SKM-1 treated with dmso at 0.1 percent for 144 hours (cell line): ENCODE data around the gene GH2.
A peak's percentile ranks its signal among the peaks of the same experiment; 100 is the strongest.
"Not testable (repeated sequence)": the region's sequence is repeated elsewhere in the genome, so short reads cannot be mapped to it uniquely, and the experiment has no call there.

Experiments used
- DNase-seq: peaks from one replicate; lab custom pipeline; 2025; ENCODE audit not compliant: unreplicated experiment; lab: John Stamatoyannopoulos, UW

GH2 gene

GRCh38 chr17:63881935-63882601 is at the start of gene GH2:
Gene GH2, minus strand, starts transcription at chr17:63881944. Its CDS starts 143 bp downstream, at chr17:63881801.
- peak; percentile 32 for DNase-seq

DNA sequence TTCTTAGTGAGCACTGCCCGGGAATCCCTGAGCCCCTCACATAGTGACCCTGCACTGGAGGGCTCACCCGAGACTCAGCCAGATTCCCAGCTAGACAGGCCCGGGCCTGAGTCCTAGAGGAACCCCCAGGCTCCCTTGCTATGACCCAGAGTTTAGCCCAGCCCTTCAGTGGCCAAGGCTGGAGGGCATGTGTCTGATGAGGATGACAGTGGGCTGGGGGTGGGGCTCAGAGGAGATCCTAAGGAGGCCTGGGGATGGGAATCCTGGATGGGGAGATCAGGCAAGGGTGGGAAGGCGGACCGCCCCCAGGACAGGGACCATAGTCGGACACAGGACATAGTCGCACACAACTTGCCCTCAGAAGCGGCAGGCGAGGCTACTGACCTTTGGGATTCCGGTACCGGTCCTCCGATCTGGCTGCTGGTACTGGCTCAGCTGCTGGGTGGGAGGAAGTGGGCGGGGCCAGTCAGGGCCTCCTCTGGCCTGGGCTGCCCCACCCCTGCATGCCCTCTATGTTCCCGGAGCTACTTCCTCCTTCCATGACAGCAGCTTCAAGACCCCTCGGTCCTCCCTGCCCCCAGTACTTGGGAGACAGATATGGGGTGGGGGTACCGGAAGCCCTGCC is 49.3 kb upstream of the GH2 start:
- peak; percentile 21 for DNase-seq

GRCh38 chr17:63929860-63930766 is 48.4 kb upstream of the GH2 start:
- no peak for DNase-seq

GRCh38 chr17:63928966-63929695 is 47.4 kb upstream of the GH2 start:
- DNase-seq, result no peak

DNA sequence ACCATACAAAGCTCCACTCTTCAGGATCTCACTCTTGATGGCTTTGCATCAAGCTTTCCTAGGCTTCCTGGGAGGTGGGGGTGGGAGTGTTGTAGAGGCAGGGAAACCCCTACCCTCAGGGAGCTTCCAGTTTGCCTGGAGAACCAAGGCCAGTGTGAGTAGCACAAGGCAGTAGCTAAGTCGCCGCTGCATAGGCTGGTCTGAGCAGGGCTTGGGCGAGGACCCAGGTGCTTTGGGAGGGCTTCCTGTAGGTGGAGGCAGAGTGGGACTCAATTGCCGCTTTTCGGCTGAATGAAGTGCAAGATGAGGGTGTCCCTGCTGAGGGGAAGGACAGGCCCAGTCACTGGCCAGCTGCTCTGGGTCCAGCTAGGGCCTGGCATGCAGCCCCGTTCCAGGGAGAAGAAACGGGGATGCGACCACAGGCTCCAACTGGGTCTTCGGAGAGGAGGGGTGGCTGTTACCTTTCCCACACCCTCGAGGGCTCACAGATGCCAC is 46.5 kb upstream of the GH2 start:
- DNase-seq, result no peak

DNA sequence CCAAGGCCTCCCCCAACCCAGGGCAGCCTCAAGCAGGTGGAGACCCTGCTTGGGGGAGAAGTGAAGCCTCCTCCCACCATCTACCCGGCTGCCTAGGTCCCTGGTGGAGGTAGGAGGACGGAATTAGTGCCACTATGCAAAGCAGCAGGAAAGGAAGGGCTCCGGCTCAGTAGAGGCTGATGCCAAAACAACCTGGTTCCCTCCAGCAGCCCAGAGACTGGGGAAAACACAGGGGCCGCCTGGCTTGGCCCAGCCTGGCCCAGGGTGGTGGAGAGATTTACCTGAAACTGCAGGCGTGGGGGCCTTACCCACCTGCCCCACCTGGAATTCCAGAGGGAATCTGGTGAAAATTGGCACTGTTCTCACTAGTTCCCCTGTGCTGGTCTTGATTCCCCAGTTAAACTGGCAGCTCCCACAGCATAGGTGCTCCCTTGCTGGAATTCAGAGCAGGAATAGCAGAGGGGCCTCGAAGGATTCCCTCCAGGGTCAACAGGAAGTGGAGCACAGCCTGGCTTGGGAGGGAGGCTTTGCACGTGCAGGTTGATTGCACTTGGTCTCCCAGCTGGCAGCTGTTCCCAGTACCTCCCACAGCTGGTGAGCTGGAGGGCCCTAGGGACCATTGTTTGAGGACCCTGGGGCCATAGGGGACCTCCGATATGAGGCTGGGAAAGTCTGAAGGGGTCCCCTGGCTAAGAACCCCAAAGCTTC is 45.9 kb upstream of the GH2 start:
- no peak for DNase-seq

DNA sequence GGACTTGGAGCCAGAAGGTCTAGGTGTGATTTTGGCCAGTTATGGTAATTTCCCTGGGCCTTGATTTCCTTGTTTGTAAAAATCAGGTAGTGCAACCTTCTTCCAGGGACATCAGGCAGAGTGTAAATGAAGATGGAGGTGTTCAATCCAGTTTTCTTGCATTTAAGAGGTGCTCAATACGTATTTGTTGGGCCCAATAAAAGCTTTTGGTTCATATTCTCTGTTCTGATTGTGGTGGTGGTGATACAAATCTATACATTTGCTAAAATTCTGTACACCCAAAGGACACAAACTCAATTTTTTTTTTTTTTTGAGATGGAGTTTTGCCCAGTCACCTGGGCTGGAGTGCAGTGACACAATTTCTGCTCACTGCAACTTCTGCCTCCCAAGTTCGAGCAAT is 44.4 kb upstream of the GH2 start:
- no peak for DNase-seq

GRCh38 chr17:63925615-63926014 is 43.9 kb upstream of the GH2 start:
- DNase-seq, result no peak

GRCh38 chr17:63922402-63922801 is 40.7 kb upstream of the GH2 start:
- not testable (repeated sequence) for DNase-seq

DNA sequence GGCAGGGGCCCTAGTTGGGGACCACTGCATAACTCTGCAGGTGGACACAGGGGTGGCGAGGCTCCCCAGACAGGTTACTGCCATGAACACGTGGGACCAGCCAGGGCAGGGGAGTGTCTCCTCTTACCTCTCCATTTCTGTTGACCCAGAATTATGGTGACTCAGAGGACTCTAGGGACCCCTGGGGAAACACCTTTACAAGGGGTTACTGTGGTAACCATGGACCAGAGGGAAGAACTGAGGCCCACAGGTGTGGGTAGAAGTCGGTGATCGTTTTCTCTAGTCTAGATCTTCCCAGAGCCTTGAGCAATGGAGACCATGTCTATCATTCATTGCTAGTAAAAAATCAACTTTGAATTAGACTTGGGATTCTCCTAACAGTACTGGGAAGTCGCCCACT is 39.0 kb upstream of the GH2 start:
- not testable (repeated sequence) for DNase-seq

DNA sequence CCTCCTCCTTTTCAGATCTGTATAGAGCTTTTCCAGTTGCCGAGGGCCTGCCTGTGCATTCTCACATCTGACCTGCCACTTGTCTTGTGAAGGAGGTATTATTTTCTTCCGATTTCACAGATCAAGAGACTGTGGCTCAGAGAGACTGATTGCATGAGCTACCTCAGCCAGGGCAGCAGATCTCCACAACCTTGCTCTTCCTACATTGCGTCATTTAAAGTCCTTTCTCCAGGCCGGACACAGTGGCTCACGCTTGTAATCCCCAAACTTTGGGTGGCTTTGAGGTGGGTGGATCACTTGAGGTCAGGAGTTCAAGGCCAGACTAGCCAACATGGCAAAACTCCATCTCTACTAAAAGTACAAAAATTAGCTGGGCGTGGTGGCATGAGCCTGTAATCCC is 38.3 kb upstream of the GH2 start:
- not testable (repeated sequence) for DNase-seq

- peak; percentile 61 for DNase-seq
Observed at GRCh38 chr17:63919311-63919723, 37.6 kb upstream of the GH2 start.

GRCh38 chr17:63918789-63919305 is 37.1 kb upstream of the GH2 start, which contains the start of gene GH1:
Gene GH1, minus strand, starts transcription at chr17:63918839. Its CDS starts 63 bp downstream, at chr17:63918776.
- not testable (repeated sequence) for DNase-seq

DNA sequence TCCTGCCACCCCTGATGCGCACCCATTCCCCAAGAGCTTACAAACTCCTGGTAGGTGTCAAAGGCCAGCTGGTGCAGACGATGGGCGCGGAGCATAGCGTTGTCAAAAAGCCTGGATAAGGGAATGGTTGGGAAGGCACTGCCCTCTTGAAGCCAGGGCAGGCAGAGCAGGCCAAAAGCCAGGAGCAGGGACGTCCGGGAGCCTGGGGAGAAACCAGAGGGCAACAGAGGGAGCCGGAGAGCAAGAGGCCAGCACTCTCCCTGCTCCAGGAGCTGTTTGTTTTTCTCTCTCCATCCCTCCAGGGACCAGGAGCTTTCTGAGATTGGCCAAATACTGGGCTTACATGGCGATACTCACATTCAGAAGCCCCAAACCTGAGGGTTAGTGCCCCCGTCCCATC is 36.6 kb upstream of the GH2 start:
- no peak for DNase-seq

DNA sequence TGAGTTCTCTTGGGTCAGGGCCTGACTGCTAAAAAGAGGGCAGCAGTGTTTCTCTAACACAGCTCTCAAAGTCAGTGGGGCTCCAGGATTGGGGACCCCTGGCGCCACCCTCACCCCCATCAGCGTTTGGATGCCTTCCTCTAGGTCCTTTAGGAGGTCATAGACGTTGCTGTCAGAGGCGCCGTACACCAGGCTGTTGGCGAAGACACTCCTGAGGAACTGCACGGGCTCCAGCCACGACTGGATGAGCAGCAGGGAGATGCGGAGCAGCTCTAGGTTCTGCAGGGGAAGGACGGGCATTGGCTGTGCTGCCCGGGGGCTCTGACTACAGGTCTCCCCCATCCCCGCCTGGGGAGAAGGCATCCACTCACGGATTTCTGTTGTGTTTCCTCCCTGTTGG is 35.9 kb upstream of the GH2 start:
- no peak for DNase-seq

- not testable (repeated sequence) for DNase-seq
Observed at GRCh38 chr17:63917206-63917605, 35.5 kb upstream of the GH2 start.

DNA sequence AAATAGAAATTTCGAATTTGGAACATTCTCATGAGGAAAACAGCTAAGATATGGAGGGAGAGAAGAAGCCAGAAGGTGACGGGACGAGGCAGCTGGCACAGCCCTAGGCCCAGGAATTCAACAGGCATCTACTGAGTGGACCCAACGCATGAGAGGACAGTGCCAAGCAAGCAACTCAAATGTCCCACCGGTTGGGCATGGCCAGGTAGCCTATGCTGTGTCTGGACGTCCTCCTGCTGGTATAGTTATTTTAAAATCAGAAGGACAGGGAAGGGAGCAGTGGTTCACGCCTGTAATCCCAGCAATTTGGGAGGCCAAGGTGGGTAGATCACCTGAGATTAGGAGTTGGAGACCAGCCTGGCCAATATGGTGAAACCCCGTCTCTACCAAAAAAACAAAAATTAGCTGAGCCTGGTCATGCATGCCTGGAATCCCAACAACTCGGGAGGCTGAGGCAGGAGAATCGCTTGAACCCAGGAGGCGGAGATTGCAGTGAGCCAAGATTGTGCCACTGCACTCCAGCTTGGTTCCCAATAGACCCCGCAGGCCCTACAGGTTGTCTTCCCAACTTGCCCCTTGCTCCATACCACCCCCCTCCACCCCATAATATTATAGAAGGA is 34.9 kb upstream of the GH2 start:
- DNase-seq, result no peak

GRCh38 chr17:63915753-63916152 is 34.0 kb upstream of the GH2 start:
- not testable (repeated sequence) for DNase-seq

- DNase-seq, result no peak
Observed at GRCh38 chr17:63914471-63914870, 32.7 kb upstream of the GH2 start.
